Measurements from ENCODE around the gene MCC. TPM values are rescaled to one million over a fixed set of nuclear protein-coding genes. Genes with fewer than 3 reads are reported as not detected.
A peak's percentile ranks its signal among the peaks of the same experiment; 100 is the strongest.

The MCC gene
- polyA plus RNA-seq, 1 donor (not counting 4 experiments of a cell fraction or from before 2014, with no cell fraction given): 24.6 TPM

DNA sequence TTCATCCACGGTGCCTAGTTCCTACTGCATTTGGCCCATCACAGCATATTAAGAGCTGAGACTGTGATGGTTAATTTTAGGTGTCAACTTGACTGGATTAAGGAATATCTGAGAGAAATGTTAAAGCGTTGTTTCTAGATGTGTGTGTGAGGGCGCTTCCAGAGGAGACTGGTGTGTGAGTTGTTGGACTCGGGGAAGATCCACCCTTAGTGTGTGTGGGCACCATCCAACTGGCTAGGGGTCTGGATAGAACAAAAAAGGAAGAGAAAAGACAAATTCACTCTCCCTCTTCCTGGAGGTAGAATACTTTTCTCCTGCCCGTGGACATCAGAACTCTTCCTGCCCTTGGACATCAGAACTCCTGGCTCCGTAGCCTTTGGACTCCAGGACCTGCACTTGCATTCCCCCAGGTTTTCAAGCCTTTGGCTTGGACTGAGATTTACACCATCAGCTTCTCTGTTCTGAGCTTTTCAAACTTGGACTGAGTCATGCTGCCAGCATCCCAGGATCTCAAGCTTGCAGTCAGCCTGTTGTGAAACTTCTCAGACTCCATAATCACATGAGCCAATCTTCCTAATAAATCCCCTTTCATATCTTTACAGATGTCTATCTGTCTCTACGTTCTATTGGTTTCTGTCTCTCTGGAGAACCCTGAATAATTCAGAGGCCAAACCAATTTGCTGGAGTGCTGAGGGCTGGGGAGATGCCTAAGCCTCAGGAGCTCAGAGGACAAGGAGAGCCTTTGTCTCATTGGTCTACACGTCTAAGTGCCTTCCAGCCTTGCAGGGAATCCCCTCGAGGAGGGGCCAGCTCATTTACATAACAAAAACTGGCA, 347.2 kb downstream of the MCC start:
- no peaks in the 10 kb centered on the region for H3K9me3 ChIP-seq (ENCODE audit: control insufficient read depth, low read depth, low read length)
- FAIRE-seq: peak; percentile 97
- no peak overlapping the region for H2AFZ ChIP-seq (ENCODE audit: control insufficient read depth, low read length)
- H3K27ac ChIP-seq (ENCODE audit: control insufficient read depth, insufficient read depth, low read length): peak overlapping the region; percentile 59
- H4K20me1 ChIP-seq (ENCODE audit: control insufficient read depth, extremely low read depth, insufficient read depth, low read length): no peaks in the 10 kb centered on the region
- peaks cover 40% of the 10 kb centered on the region for H3K79me2 ChIP-seq (ENCODE audit: control insufficient read depth, insufficient read depth, low read length)
- peak; percentile 17 for DNase-seq (ENCODE audit: low read depth, low spot score)
- peaks cover 2% of the 10 kb centered on the region for H3K9me1 ChIP-seq (ENCODE audit: control insufficient read depth, extremely low read depth, insufficient read depth, low read length)
- no peaks in the 10 kb centered on the region for H3K27me3 ChIP-seq (ENCODE audit: control insufficient read depth, extremely low read depth, insufficient read depth, low read length)
- H3K9ac ChIP-seq (ENCODE audit: control insufficient read depth, extremely low read depth, insufficient read depth, low read length): peak overlapping the region; percentile 17
- H3K4me2 ChIP-seq (ENCODE audit: control insufficient read depth, extremely low read depth, insufficient read depth, low read depth, low read length): peak overlapping the region; percentile 41
- no peak overlapping the region for H3K4me3 ChIP-seq (ENCODE audit: control insufficient read depth in 2 of 3, extremely low read depth in 1 of 3, insufficient read depth in 2 of 3, low read depth in 1 of 3, low read length in 3 of 3)
- peaks cover 32% of the 10 kb centered on the region for H3K4me1 ChIP-seq (ENCODE audit: control insufficient read depth, extremely low read depth, insufficient read depth, low read length)
- peaks cover 2 to 4% of the 10 kb centered on the region in 2 experiments for H3K36me3 ChIP-seq (ENCODE audit: control insufficient read depth in 2 of 2, extremely low read depth in 1 of 2, insufficient read depth in 2 of 2, low read length in 2 of 2)
- dilution Hi-C loops (cut with MboI; ENCODE audit: extremely low pct_ligation_motif_present, low sequenced_read_pairs): no loop called here
- TF ChIP-seq EZH2 (IDR thresholded peaks at IDR 0.05; ENCODE audit: low read length): no peak
- TF ChIP-seq, protein P1, sequence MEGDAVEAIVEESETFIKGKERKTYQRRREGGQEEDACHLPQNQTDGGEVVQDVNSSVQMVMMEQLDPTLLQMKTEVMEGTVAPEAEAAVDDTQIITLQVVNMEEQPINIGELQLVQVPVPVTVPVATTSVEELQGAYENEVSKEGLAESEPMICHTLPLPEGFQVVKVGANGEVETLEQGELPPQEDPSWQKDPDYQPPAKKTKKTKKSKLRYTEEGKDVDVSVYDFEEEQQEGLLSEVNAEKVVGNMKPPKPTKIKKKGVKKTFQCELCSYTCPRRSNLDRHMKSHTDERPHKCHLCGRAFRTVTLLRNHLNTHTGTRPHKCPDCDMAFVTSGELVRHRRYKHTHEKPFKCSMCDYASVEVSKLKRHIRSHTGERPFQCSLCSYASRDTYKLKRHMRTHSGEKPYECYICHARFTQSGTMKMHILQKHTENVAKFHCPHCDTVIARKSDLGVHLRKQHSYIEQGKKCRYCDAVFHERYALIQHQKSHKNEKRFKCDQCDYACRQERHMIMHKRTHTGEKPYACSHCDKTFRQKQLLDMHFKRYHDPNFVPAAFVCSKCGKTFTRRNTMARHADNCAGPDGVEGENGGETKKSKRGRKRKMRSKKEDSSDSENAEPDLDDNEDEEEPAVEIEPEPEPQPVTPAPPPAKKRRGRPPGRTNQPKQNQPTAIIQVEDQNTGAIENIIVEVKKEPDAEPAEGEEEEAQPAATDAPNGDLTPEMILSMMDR (optimal IDR thresholded peaks at IDR 0.05 in 1 of 3, IDR thresholded peaks at IDR 0.05 in 1 of 3, conservative IDR thresholded peaks at IDR 0.05 in 1 of 3; ENCODE audit: extremely low read depth in 1 of 3, insufficient read depth in 2 of 3, low read length in 3 of 3): no peak

DNA sequence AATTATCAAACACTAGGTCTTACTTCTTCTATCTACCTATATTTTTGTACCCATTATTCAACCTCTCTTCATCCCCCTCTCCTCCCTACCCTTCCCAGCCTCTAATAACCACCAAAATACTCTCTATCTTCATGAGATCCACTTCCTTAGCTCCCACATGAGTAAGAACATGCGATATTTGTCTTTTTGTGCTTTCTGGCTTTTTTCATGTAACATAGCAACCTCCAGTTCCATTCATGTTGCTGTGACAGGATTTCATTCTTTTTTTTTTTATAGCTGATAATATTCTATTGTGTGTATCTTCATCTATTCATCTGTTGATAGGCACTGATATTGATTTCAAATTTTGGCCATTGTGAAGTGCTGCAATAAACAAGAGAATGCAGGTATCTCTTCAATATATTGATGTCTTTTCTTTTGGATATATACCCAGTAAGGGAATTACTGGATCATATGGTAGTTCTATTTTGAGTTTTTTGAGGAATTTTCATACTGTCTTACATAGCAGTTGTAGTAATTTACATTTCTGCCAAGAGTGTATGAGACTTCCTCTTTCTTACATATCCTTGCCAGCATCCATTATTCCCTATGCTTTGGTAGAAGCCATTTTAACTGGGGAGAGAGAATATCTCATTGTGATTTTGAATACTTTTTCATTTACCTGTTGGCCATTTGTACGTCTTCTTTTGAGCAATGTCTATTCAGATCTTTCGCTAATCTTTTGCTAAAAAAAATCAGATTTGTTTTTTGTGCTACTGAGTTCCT, 354.9 kb downstream of the MCC start:
- no peak for TF ChIP-seq EZH2 (IDR thresholded peaks at IDR 0.05; ENCODE audit: low read length)
- TF ChIP-seq, protein P1 (optimal IDR thresholded peaks at IDR 0.05 in 1 of 3, IDR thresholded peaks at IDR 0.05 in 1 of 3, conservative IDR thresholded peaks at IDR 0.05 in 1 of 3; ENCODE audit: extremely low read depth in 1 of 3, insufficient read depth in 2 of 3, low read length in 3 of 3): no peak
- FAIRE-seq (no peak), DNase-seq (ENCODE audit: low read depth, low spot score) (no peak)
- Histone ChIP-seq H3K9me3 (ENCODE audit: control insufficient read depth, low read depth, low read length) (no peaks in the 10 kb centered on the region), H3K4me2 (ENCODE audit: control insufficient read depth, extremely low read depth, insufficient read depth, low read depth, low read length) (no peak overlapping the region), H3K27ac (ENCODE audit: control insufficient read depth, insufficient read depth, low read length) (no peak overlapping the region), H3K79me2 (ENCODE audit: control insufficient read depth, insufficient read depth, low read length) (peaks cover 24% of the 10 kb centered on the region), H3K36me3 (ENCODE audit: control insufficient read depth in 2 of 2, extremely low read depth in 1 of 2, insufficient read depth in 2 of 2, low read length in 2 of 2) (peaks cover 0 to 1% of the 10 kb centered on the region in 2 experiments), H3K9me1 (ENCODE audit: control insufficient read depth, extremely low read depth, insufficient read depth, low read length) (no peaks in the 10 kb centered on the region), H3K4me3 (ENCODE audit: control insufficient read depth in 2 of 3, extremely low read depth in 1 of 3, insufficient read depth in 2 of 3, low read depth in 1 of 3, low read length in 3 of 3) (no peak overlapping the region), H4K20me1 (ENCODE audit: control insufficient read depth, extremely low read depth, insufficient read depth, low read length) (no peaks in the 10 kb centered on the region), H3K4me1 (ENCODE audit: control insufficient read depth, extremely low read depth, insufficient read depth, low read length) (no peaks in the 10 kb centered on the region), H3K27me3 (ENCODE audit: control insufficient read depth, extremely low read depth, insufficient read depth, low read length) (no peaks in the 10 kb centered on the region), H2AFZ (ENCODE audit: control insufficient read depth, low read length) (no peak overlapping the region), H3K9ac (ENCODE audit: control insufficient read depth, extremely low read depth, insufficient read depth, low read length) (no peak overlapping the region)
- dilution Hi-C loops (cut with MboI; ENCODE audit: extremely low pct_ligation_motif_present, low sequenced_read_pairs): no loop called here
